Measurements from ENCODE around the gene STK32A.

GRCh38 chr5:147216552-147217154 lies 18.2 kb upstream of the STK32A start:
- TF ChIP-seq CTCF (IDR thresholded peaks at IDR 0.05; ENCODE audit: insufficient read depth, low read length) (no peak), REST (IDR thresholded peaks at IDR 0.05; ENCODE audit: insufficient replicate concordance, low read depth) (no peak), POLR2AphosphoS5 (IDR thresholded peaks at IDR 0.05; ENCODE audit: low read depth) (no peak), GABPA (IDR thresholded peaks at IDR 0.05; ENCODE audit: low read depth) (no peak)
